Cardiac fibroblast (primary cell): ENCODE results near the gene LIPC.

Source experiments
- DNase-seq, 2 donors: peaks; one replicate each; pipeline versions ENCODE4 v3.0.0 to v3.0.0-alpha.2; 2010; ENCODE audit warnings: low read depth in 2 of 2
- H3K4me3 ChIP-seq, 2 donors: replicated peaks in 1 of 2; 1 replicate in 1 of 2; 2 replicates in 1 of 2; pipeline ENCODE4 v1.5.1; 2011; ENCODE audit warnings: low read depth in 2 of 2, low read length in 2 of 2, mild to moderate bottlenecking in 2 of 2, moderate library complexity in 1 of 2
- CTCF ChIP-seq: IDR thresholded peaks from one replicate; pipeline ENCODE4 v1.5.1; 2011; ENCODE audit warnings: low read depth, mild to moderate bottlenecking, low read length, inconsistent platforms

Gene LIPC

GRCh38 chr15:58530056-58530590 lies 98.3 kb downstream of the LIPC start:
- no peak for DNase-seq
- TF ChIP-seq CTCF = no peak
- H3K4me3 ChIP-seq = no peak overlapping the region

GRCh38 chr15:58532126-58532525 lies 100.3 kb downstream of the LIPC start:
- TF ChIP-seq CTCF = no peak
- no peak overlapping the region for H3K4me3 ChIP-seq
- no peak for DNase-seq

GRCh38 chr15:58534556-58534955 lies 102.8 kb downstream of the LIPC start:
- H3K4me3 ChIP-seq = no peak overlapping the region
- TF ChIP-seq CTCF = no peak
- no peak for DNase-seq

- no peak for DNase-seq
These were observed 103.5 kb downstream of the LIPC start for GRCh38 chr15:58535337-58535736.

GRCh38 chr15:58535894-58536293 lies 104.1 kb downstream of the LIPC start:
- TF ChIP-seq CTCF = no peak
- DNase-seq = no peak

More at GRCh38 chr15:58535337-58535736, 103.5 kb downstream of the LIPC start:
- no peak overlapping the region for H3K4me3 ChIP-seq
- TF ChIP-seq CTCF = no peak

GRCh38 chr15:58536414-58536813 lies 104.6 kb downstream of the LIPC start:
- H3K4me3 ChIP-seq = no peak overlapping the region
- no peak for TF ChIP-seq CTCF

More at GRCh38 chr15:58535894-58536293, 104.1 kb downstream of the LIPC start:
- no peak overlapping the region for H3K4me3 ChIP-seq

GRCh38 chr15:58537033-58537432 lies 105.2 kb downstream of the LIPC start:
- no peak overlapping the region for H3K4me3 ChIP-seq
- no peak for TF ChIP-seq CTCF
- no peak for DNase-seq

More at GRCh38 chr15:58536414-58536813, 104.6 kb downstream of the LIPC start:
- DNase-seq = no peak
